ENCODE results near the gene ABLIM2.

The ABLIM2 gene

DNA sequence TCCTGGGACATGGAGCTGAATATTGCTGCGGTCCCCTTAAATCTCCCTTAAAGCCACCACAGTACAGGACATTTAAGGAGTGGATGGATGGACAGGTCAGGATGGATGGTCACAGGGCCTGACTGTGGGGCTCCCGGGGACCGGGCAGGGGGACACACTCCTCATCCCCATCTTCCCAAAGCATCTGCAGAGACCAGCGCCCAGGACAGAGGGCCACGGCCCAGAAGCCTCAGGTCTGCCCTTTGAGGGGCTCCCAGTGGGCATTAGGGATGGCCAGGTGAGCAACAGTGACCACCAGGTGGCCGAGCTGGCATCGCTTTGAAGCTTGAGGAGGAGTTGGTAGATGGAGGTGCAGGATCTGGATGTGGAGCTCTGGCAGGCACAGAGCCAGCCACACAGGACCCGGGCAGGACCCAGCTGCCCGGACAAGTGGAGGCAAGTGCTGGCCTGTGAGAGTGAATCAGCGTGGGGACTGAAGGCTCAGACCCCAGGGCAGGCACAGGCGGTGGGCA, 51.4 kb downstream of the ABLIM2 start:
- Histone ChIP-seq H3K27me3 (ENCODE audit: insufficient read depth, poor library complexity, severe bottlenecking) (peaks cover 4% of the 10 kb centered on the region), H3K27ac (replicated peaks) (no peak overlapping the region), H3K4me3 (replicated peaks; ENCODE audit: insufficient read depth, low read length) (no peak overlapping the region)
- TF ChIP-seq SPI1 (IDR thresholded peaks at IDR 0.05; ENCODE audit: borderline replicate concordance, low read depth) (no peak), GABPA (IDR thresholded peaks at IDR 0.05; ENCODE audit: low read depth) (no peak), POLR2AphosphoS5 (IDR thresholded peaks at IDR 0.05; ENCODE audit: low read depth) (no peak)
- TF ChIP-seq, protein P1, sequence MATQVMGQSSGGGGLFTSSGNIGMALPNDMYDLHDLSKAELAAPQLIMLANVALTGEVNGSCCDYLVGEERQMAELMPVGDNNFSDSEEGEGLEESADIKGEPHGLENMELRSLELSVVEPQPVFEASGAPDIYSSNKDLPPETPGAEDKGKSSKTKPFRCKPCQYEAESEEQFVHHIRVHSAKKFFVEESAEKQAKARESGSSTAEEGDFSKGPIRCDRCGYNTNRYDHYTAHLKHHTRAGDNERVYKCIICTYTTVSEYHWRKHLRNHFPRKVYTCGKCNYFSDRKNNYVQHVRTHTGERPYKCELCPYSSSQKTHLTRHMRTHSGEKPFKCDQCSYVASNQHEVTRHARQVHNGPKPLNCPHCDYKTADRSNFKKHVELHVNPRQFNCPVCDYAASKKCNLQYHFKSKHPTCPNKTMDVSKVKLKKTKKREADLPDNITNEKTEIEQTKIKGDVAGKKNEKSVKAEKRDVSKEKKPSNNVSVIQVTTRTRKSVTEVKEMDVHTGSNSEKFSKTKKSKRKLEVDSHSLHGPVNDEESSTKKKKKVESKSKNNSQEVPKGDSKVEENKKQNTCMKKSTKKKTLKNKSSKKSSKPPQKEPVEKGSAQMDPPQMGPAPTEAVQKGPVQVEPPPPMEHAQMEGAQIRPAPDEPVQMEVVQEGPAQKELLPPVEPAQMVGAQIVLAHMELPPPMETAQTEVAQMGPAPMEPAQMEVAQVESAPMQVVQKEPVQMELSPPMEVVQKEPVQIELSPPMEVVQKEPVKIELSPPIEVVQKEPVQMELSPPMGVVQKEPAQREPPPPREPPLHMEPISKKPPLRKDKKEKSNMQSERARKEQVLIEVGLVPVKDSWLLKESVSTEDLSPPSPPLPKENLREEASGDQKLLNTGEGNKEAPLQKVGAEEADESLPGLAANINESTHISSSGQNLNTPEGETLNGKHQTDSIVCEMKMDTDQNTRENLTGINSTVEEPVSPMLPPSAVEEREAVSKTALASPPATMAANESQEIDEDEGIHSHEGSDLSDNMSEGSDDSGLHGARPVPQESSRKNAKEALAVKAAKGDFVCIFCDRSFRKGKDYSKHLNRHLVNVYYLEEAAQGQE (IDR thresholded peaks at IDR 0.05; ENCODE audit: insufficient replicate concordance, low read depth), result no peak
- TF ChIP-seq, protein P2, sequence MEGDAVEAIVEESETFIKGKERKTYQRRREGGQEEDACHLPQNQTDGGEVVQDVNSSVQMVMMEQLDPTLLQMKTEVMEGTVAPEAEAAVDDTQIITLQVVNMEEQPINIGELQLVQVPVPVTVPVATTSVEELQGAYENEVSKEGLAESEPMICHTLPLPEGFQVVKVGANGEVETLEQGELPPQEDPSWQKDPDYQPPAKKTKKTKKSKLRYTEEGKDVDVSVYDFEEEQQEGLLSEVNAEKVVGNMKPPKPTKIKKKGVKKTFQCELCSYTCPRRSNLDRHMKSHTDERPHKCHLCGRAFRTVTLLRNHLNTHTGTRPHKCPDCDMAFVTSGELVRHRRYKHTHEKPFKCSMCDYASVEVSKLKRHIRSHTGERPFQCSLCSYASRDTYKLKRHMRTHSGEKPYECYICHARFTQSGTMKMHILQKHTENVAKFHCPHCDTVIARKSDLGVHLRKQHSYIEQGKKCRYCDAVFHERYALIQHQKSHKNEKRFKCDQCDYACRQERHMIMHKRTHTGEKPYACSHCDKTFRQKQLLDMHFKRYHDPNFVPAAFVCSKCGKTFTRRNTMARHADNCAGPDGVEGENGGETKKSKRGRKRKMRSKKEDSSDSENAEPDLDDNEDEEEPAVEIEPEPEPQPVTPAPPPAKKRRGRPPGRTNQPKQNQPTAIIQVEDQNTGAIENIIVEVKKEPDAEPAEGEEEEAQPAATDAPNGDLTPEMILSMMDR (IDR thresholded peaks at IDR 0.05; ENCODE audit: insufficient read depth, low read length), result no peak
- no peak for DNase-seq (ENCODE audit: low read depth in 1 of 2, low spot score in 1 of 2)

DNA sequence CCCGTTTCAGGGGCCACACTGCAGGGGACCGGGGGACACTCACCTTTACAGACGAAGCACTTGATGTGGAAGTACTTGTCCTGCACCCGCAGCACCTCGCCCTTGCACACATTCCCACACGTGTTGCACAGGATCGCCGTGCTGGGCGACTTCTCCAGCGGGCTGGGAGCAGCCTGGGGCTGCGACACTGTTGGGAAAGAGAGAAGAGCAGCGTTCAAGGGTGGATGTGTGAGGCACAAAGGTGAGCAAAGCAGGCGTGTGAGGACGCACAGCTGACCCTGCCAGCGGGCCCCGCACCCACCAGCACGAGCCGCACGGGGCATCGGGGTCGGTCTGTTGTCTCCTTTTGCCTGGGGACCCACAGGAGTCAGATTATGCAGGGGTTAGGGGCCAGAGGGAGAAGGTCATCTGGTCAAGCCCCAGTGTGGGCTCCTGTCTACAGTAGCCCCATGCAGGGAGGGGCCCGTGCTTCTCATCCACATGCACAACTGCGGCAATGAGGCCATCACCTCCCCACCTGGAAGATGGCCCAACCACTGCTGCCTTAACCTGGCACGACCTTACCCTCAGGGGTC, 52.1 kb downstream of the ABLIM2 start:
- H3K27me3 ChIP-seq (ENCODE audit: insufficient read depth, poor library complexity, severe bottlenecking), result peaks cover 4% of the 10 kb centered on the region
- H3K4me3 ChIP-seq (replicated peaks; ENCODE audit: insufficient read depth, low read length), result no peak overlapping the region
- no peak for DNase-seq (ENCODE audit: low read depth in 1 of 2, low spot score in 1 of 2)
- no peak for TF ChIP-seq GABPA (IDR thresholded peaks at IDR 0.05; ENCODE audit: low read depth)
- TF ChIP-seq, protein P1 (IDR thresholded peaks at IDR 0.05; ENCODE audit: insufficient replicate concordance, low read depth), result no peak
- TF ChIP-seq POLR2AphosphoS5 (IDR thresholded peaks at IDR 0.05; ENCODE audit: low read depth), result no peak
- no peak for TF ChIP-seq SPI1 (IDR thresholded peaks at IDR 0.05; ENCODE audit: borderline replicate concordance, low read depth)
- TF ChIP-seq, protein P2 (IDR thresholded peaks at IDR 0.05; ENCODE audit: insufficient read depth, low read length), result no peak
- H3K27ac ChIP-seq (replicated peaks), result no peak overlapping the region

DNA sequence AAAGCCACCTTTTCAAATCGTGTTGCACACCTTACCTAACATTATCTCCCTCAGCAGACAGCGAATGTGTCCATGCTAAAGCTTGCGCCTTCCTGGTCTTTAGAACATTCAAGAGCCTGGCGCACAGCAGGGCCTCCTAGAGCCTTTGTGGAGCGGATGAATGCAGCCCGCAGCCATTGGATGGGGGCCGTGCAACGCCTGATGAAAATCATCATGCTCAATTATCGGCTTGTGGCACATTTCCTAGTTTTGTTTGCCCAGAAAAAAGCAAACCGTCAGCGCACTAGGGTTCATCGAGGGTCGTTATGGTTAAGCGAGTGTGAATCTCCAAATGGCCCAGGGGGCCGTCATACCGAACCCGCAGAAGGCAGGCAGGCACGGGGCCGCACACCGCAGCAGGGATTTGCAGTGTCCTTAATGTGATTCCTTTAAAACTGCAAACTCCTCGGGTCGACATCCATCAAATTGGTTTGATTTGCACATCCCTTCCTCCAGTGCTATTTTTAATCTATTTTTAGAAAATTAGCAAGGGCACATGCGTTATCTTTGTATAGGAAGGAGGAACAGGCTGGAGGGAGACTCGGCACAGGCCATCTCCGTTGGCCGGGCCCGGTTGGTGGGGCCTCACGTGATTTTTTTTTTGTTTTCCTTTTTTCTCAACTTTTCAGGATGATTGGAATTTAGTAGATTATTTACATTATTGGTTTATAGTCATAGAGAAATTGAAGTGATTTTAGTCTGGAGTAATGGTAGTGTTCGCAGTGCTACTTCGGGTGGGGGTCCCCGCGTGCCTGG, 53.1 kb downstream of the ABLIM2 start:
- TF ChIP-seq GABPA (IDR thresholded peaks at IDR 0.05; ENCODE audit: low read depth) (no peak), POLR2AphosphoS5 (IDR thresholded peaks at IDR 0.05; ENCODE audit: low read depth) (no peak), SPI1 (IDR thresholded peaks at IDR 0.05; ENCODE audit: borderline replicate concordance, low read depth) (no peak)
- TF ChIP-seq, protein P2 (IDR thresholded peaks at IDR 0.05; ENCODE audit: insufficient read depth, low read length), result no peak
- TF ChIP-seq, protein P1 (IDR thresholded peaks at IDR 0.05; ENCODE audit: insufficient replicate concordance, low read depth), result no peak
- H3K27me3 ChIP-seq (ENCODE audit: insufficient read depth, poor library complexity, severe bottlenecking), result peaks cover 2% of the 10 kb centered on the region
- no peak for DNase-seq (ENCODE audit: low read depth in 1 of 2, low spot score in 1 of 2)
- no peak overlapping the region for H3K4me3 ChIP-seq (replicated peaks; ENCODE audit: insufficient read depth, low read length)
- no peak overlapping the region for H3K27ac ChIP-seq (replicated peaks)
